Mucosa of descending colon (tissue), 3 donors: ENCODE measurements around the gene PM20D1. TPM values are rescaled to one million over a fixed set of nuclear protein-coding genes. Genes with fewer than 3 reads are reported as not detected.
"Not testable (repeated sequence)": the region's sequence is repeated elsewhere in the genome, so short reads cannot be mapped to it uniquely, and the experiment has no call there.

ENCODE experiments used
- ATAC-seq: fragments of 200-7000 bp; cut with Tn5 transposase; one replicate; pipeline ENCODE4 v1.9.1; 2020; ENCODE audit warnings: mild to moderate bottlenecking, moderate library complexity
- DNase-seq, 3 donors: peaks; one replicate each; pipeline ENCODE4 v3.0.0-alpha.2; 2020
- H3K36me3 ChIP-seq: fragments of 200-600 bp; one replicate; pipeline ENCODE4 v1.8.0; 2021; ENCODE audit warnings: low read depth, mild to moderate bottlenecking
- H3K4me1 ChIP-seq: fragments of 200-600 bp; one replicate; pipeline ENCODE4 v1.8.0; 2021; ENCODE audit warnings: low read depth, mild to moderate bottlenecking
- H3K4me3 ChIP-seq: fragments of 200-600 bp; one replicate; pipeline ENCODE4 v1.8.0; 2021; ENCODE audit warnings: mild to moderate bottlenecking
- H3K9me3 ChIP-seq: fragments of 200-600 bp; one replicate; pipeline ENCODE4 v1.8.0; 2021; ENCODE audit warnings: mild to moderate bottlenecking
- CTCF ChIP-seq: fragments of 200-600 bp; IDR thresholded peaks from one replicate; pipeline ENCODE4 v1.8.0; 2022; ENCODE audit warnings: antibody characterized with exemption, mild to moderate bottlenecking
- intact Hi-C, 2 donors: fragments of 100-400 bp; cut with DNase I in 1 of 2; cut with micrococcal nuclease in 1 of 2; formaldehyde crosslinking; loops; one replicate each; pipeline versions ENCODE4 v1.11.0 to v1.11.1; 2022; cut with DNase I, micrococcal nuclease
- total RNA-seq, 3 donors: library from RNA; stranded (reverse); fragmentation: NEBNext Ultra II Directional in 2 of 3; extraction: Animal tissue kit (Norgen Biotek cat#: 25700) in 2 of 3; gene quantifications; one replicate each; pipeline versions ENCODE4 v1.2.1 to v1.2.4, GENCODE V29; 2021 to 2023
- donor health status: DM: no; HTN: no; CAD: no; lungs with moderate emphysema.
- donor health status: DM: no; HTN: no; CAD: no.
- donor health status: DM: no; HTN: yes; CAD: no.

The PM20D1 gene
- total RNA-seq, 3 donors from 2014 or later, result 0.19 TPM; not detected in 2

GRCh38 chr1:205827623-205828022 lies 22.3 kb downstream of the PM20D1 start:
- DNase-seq (no peak), ATAC-seq (peak; percentile 58)
- no peak for TF ChIP-seq CTCF
- no peaks in the 10 kb centered on the region for H3K4me1 ChIP-seq
- intact Hi-C loops, result no loop called here
- no peaks in the 10 kb centered on the region for H3K36me3 ChIP-seq
- H3K4me3 ChIP-seq, result no peak overlapping the region
- H3K9me3 ChIP-seq, result no peaks in the 10 kb centered on the region

GRCh38 chr1:205826995-205827394 lies 22.9 kb downstream of the PM20D1 start:
- H3K4me1 ChIP-seq, result no peaks in the 10 kb centered on the region
- DNase-seq, result no peak
- no peaks in the 10 kb centered on the region for H3K9me3 ChIP-seq
- ATAC-seq, result no peak
- no peak overlapping the region for H3K4me3 ChIP-seq
- H3K36me3 ChIP-seq, result no peaks in the 10 kb centered on the region
- no peak for TF ChIP-seq CTCF
- intact Hi-C loops, result no loop called here

GRCh38 chr1:205826016-205826806 lies 23.7 kb downstream of the PM20D1 start:
- ATAC-seq, result no peak
- Histone ChIP-seq H3K4me3 (no peak overlapping the region), H3K4me1 (no peaks in the 10 kb centered on the region), H3K9me3 (no peaks in the 10 kb centered on the region), H3K36me3 (no peaks in the 10 kb centered on the region)
- intact Hi-C loops, result no loop called here
- TF ChIP-seq CTCF, result no peak
- DNase-seq, result no peak

- no peak for TF ChIP-seq CTCF
- no peak overlapping the region for H3K4me3 ChIP-seq
- DNase-seq, result no peak
- no peaks in the 10 kb centered on the region for H3K9me3 ChIP-seq
- intact Hi-C loops, result no loop called here
- ATAC-seq, result no peak
- no peaks in the 10 kb centered on the region for H3K36me3 ChIP-seq
- no peaks in the 10 kb centered on the region for H3K4me1 ChIP-seq
These were observed 25.8 kb downstream of the PM20D1 start for GRCh38 chr1:205824180-205824579.

GRCh38 chr1:205823260-205823659 lies 26.7 kb downstream of the PM20D1 start:
- H3K36me3 ChIP-seq, ATAC-seq, intact Hi-C loops, H3K9me3 ChIP-seq, H3K4me1 ChIP-seq, DNase-seq, H3K4me3 ChIP-seq: not testable (repeated sequence)

GRCh38 chr1:205822397-205822796 lies 27.5 kb downstream of the PM20D1 start:
- DNase-seq, result no peak
- intact Hi-C loops, result no loop called here
- TF ChIP-seq CTCF, result no peak
- H3K4me1 ChIP-seq, result no peaks in the 10 kb centered on the region
- no peaks in the 10 kb centered on the region for H3K9me3 ChIP-seq
- no peak for ATAC-seq
- H3K4me3 ChIP-seq, result no peak overlapping the region
- no peaks in the 10 kb centered on the region for H3K36me3 ChIP-seq
